Measurements from ENCODE around the gene PSMA1.

Gene PSMA1

DNA sequence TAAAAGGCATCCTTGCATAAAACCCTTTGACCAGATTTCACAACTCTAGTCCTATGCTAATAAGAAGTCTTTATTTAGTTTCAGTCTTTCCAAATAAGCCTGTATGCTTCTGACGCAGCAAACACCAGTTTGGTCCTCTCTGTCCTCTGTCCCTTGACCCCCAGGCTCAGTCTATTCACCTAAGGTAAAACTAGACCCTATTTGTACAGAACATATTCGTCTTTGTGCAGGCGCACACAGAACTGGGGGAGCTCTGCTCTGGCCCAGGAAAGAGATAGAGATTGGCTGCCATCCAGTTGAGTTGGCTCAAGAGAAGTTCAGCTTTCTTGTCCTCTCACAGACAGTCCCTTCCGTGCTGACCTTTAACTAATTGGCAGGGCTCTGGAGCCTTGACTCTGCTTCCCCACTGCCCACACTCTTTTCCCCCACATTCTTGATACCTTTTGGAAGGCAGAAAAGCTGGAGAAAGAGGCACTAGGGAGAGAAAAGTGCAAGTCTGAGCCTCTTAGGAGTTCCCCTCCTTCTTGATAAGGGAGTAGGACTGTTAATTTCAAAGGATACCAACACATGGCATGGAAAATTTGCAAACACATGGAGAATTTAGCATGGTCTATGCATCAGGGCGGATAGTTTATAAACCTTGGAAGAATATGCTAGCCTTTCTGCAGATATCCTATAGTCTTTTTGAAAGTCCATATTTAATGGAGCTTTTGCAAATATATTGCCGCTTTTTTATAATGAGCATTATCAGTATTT, 21.2 kb upstream of the PSMA1 start:
- no peak overlapping the region for H2BK12ac ChIP-seq (ENCODE audit: low read length)
- peaks cover 0 to 6% of the 10 kb centered on the region in 2 donors for H3K4me1 ChIP-seq (ENCODE audit: control insufficient read depth in 2 of 2, insufficient read depth in 1 of 2, low read depth in 1 of 2, low read length in 2 of 2)
- no CpG with 5 or more reads among the region's 6 CpGs for WGBS, 2 donors (ENCODE audit: extremely low coverage in 2 of 2, insufficient read length in 2 of 2, insufficient replicate concordance in 1 of 2)
- no peak overlapping the region for H3K4me2 ChIP-seq (ENCODE audit: insufficient read depth, low read length, poor library complexity, severe bottlenecking)
- H3K9ac ChIP-seq (ENCODE audit: low read depth, low read length, poor library complexity), result no peak overlapping the region
- H2BK15ac ChIP-seq (ENCODE audit: low read length), result no peak overlapping the region
- no peak overlapping the region for H2BK5ac ChIP-seq (ENCODE audit: low read length)
- no peak overlapping the region for H2AFZ ChIP-seq (ENCODE audit: low read length)
- no peak overlapping the region for H3K14ac ChIP-seq (ENCODE audit: low read length)
- no peak overlapping the region for H3K18ac ChIP-seq (ENCODE audit: low read length)
- no peak overlapping the region for H3K4ac ChIP-seq (ENCODE audit: low read length)
- H3K27ac ChIP-seq (replicated peaks; ENCODE audit: low read length), result no peak overlapping the region
- H4K91ac ChIP-seq (ENCODE audit: low read depth, low read length, poor library complexity), result no peak overlapping the region
- DNase-seq (ENCODE audit: low spot score), result no peak
- no peak overlapping the region for H3K4me3 ChIP-seq (ENCODE audit: low read length in 2 of 2)
- no peaks in the 10 kb centered on the region for H3K9me3 ChIP-seq (replicated peaks in 1 of 2; ENCODE audit: control insufficient read depth in 2 of 2, insufficient read depth in 1 of 2, low read depth in 1 of 2, low read length in 2 of 2)
- H2BK120ac ChIP-seq (ENCODE audit: low read depth, low read length), result no peak overlapping the region
- H4K8ac ChIP-seq (ENCODE audit: low read depth, low read length), result no peak overlapping the region
- H3K79me1 ChIP-seq (ENCODE audit: low read depth, low read length), result no peaks in the 10 kb centered on the region
- no peaks in the 10 kb centered on the region for H3K36me3 ChIP-seq (replicated peaks in 1 of 2; ENCODE audit: control insufficient read depth in 2 of 2, insufficient read depth in 2 of 2, low read length in 2 of 2)
- H2AK5ac ChIP-seq (ENCODE audit: low read depth, low read length), result no peak overlapping the region
- H3K23ac ChIP-seq (ENCODE audit: low read depth, low read length, poor library complexity), result no peak overlapping the region
- H3K27me3 ChIP-seq (ENCODE audit: control insufficient read depth in 3 of 3, insufficient read depth in 3 of 3, low read depth in 1 of 3, low read length in 3 of 3), result no peaks in the 10 kb centered on the region

DNA sequence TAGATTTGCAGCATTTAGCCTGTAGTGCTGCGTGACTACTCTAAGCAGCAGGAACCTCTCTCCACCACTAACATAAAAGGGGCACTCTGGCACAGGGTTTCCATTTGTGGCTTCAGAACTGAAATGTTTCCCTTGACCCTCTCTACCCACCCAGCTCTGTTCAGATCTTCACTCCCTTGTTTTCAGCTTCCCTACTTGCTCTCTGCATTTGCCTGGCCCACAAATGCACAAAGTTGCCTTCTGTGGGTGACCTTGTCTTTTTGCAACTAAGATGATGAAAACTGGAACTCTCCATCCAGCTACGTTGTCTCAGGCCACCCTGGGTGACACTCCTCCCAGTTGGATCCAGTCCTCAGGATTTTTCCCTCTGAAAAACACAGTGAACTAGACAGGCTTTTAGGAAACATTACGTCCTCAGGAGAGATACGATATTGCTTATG, 19.8 kb upstream of the PSMA1 start:
- no peaks in the 10 kb centered on the region for H3K9me3 ChIP-seq (replicated peaks in 1 of 2; ENCODE audit: control insufficient read depth in 2 of 2, insufficient read depth in 1 of 2, low read depth in 1 of 2, low read length in 2 of 2)
- no peaks in the 10 kb centered on the region for H3K27me3 ChIP-seq (ENCODE audit: control insufficient read depth in 3 of 3, insufficient read depth in 3 of 3, low read depth in 1 of 3, low read length in 3 of 3)
- no peak overlapping the region for H3K14ac ChIP-seq (ENCODE audit: low read length)
- no peak overlapping the region for H3K23ac ChIP-seq (ENCODE audit: low read depth, low read length, poor library complexity)
- no peak overlapping the region for H3K4me3 ChIP-seq (ENCODE audit: low read length in 2 of 2)
- no peak overlapping the region for H2BK15ac ChIP-seq (ENCODE audit: low read length)
- H2BK12ac ChIP-seq (ENCODE audit: low read length), result no peak overlapping the region
- peaks cover 0 to 6% of the 10 kb centered on the region in 2 donors for H3K4me1 ChIP-seq (ENCODE audit: control insufficient read depth in 2 of 2, insufficient read depth in 1 of 2, low read depth in 1 of 2, low read length in 2 of 2)
- no peak overlapping the region for H3K27ac ChIP-seq (replicated peaks; ENCODE audit: low read length)
- no peak overlapping the region for H3K4me2 ChIP-seq (ENCODE audit: insufficient read depth, low read length, poor library complexity, severe bottlenecking)
- no peaks in the 10 kb centered on the region for H3K79me1 ChIP-seq (ENCODE audit: low read depth, low read length)
- WGBS, 2 donors (ENCODE audit: extremely low coverage in 2 of 2, insufficient read length in 2 of 2, insufficient replicate concordance in 1 of 2), result no CpG with 5 or more reads among the region's 4 CpGs
- no peak overlapping the region for H2BK5ac ChIP-seq (ENCODE audit: low read length)
- no peak overlapping the region for H2AK5ac ChIP-seq (ENCODE audit: low read depth, low read length)
- no peak overlapping the region for H3K18ac ChIP-seq (ENCODE audit: low read length)
- H3K9ac ChIP-seq (ENCODE audit: low read depth, low read length, poor library complexity), result no peak overlapping the region
- no peak overlapping the region for H4K91ac ChIP-seq (ENCODE audit: low read depth, low read length, poor library complexity)
- H2AFZ ChIP-seq (ENCODE audit: low read length), result no peak overlapping the region
- DNase-seq (ENCODE audit: low spot score), result no peak
- no peaks in the 10 kb centered on the region for H3K36me3 ChIP-seq (replicated peaks in 1 of 2; ENCODE audit: control insufficient read depth in 2 of 2, insufficient read depth in 2 of 2, low read length in 2 of 2)
- H4K8ac ChIP-seq (ENCODE audit: low read depth, low read length), result no peak overlapping the region
- no peak overlapping the region for H3K4ac ChIP-seq (ENCODE audit: low read length)
- H2BK120ac ChIP-seq (ENCODE audit: low read depth, low read length), result no peak overlapping the region

- Histone ChIP-seq H2AFZ (ENCODE audit: low read length) (no peak overlapping the region), H3K4me2 (ENCODE audit: insufficient read depth, low read length, poor library complexity, severe bottlenecking) (no peak overlapping the region), H4K91ac (ENCODE audit: low read depth, low read length, poor library complexity) (no peak overlapping the region), H2BK12ac (ENCODE audit: low read length) (no peak overlapping the region), H2AK5ac (ENCODE audit: low read depth, low read length) (no peak overlapping the region), H3K27me3 (ENCODE audit: control insufficient read depth in 3 of 3, insufficient read depth in 3 of 3, low read depth in 1 of 3, low read length in 3 of 3) (no peaks in the 10 kb centered on the region), H3K4me3 (ENCODE audit: low read length in 2 of 2) (no peak overlapping the region), H3K18ac (ENCODE audit: low read length) (no peak overlapping the region), H2BK15ac (ENCODE audit: low read length) (no peak overlapping the region), H3K79me1 (ENCODE audit: low read depth, low read length) (no peaks in the 10 kb centered on the region), H3K23ac (ENCODE audit: low read depth, low read length, poor library complexity) (no peak overlapping the region), H3K9ac (ENCODE audit: low read depth, low read length, poor library complexity) (no peak overlapping the region), H3K9me3 (replicated peaks in 1 of 2; ENCODE audit: control insufficient read depth in 2 of 2, insufficient read depth in 1 of 2, low read depth in 1 of 2, low read length in 2 of 2) (no peaks in the 10 kb centered on the region), H2BK5ac (ENCODE audit: low read length) (no peak overlapping the region), H3K36me3 (replicated peaks in 1 of 2; ENCODE audit: control insufficient read depth in 2 of 2, insufficient read depth in 2 of 2, low read length in 2 of 2) (no peaks in the 10 kb centered on the region), H3K4me1 (ENCODE audit: control insufficient read depth in 2 of 2, insufficient read depth in 1 of 2, low read depth in 1 of 2, low read length in 2 of 2) (peaks cover 0 to 6% of the 10 kb centered on the region in 2 donors), H3K14ac (ENCODE audit: low read length) (no peak overlapping the region), H3K27ac (replicated peaks; ENCODE audit: low read length) (no peak overlapping the region), H4K8ac (ENCODE audit: low read depth, low read length) (no peak overlapping the region), H2BK120ac (ENCODE audit: low read depth, low read length) (no peak overlapping the region), H3K4ac (ENCODE audit: low read length) (no peak overlapping the region)
- DNase-seq (ENCODE audit: low spot score), result no peak
- no CpG with 5 or more reads among the region's 3 CpGs for WGBS, 2 donors (ENCODE audit: extremely low coverage in 2 of 2, insufficient read length in 2 of 2, insufficient replicate concordance in 1 of 2)
Measured at GRCh38 chr11:14538926-14539554, 18.9 kb upstream of the PSMA1 start.

DNA sequence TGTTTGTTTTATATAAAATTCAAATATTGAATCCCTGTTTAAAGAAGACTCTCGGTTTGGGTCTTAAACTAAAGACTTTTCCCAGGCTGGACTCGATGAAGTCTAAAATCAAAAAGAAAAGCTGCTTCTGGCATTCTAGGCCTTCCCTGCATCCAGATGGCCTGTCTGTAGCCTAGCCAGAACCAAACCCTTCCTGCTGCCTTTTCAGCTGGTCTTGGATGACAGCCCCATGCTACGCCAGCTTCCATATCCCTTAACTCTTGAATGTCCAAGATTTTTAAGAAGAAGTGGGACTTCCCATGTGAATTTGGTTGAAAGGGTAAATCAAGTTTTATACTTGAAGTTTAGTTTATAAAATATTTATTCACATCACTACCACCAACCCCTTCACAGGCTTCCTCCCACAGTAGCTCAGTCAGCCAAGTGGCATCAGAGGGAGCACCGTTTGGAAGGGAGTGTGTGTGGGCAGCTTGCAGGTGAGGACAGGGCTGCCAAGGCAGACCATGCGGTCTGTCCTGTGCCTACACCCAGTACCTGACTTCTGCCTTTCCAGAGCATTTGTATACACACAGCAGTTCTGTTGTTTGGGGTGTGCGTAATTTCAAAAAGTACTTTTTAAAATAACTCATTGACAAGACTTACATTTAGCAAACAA, 18.2 kb upstream of the PSMA1 start:
- Histone ChIP-seq H2AK5ac (ENCODE audit: low read depth, low read length) (no peak overlapping the region), H3K18ac (ENCODE audit: low read length) (no peak overlapping the region), H3K79me1 (ENCODE audit: low read depth, low read length) (no peaks in the 10 kb centered on the region), H2BK120ac (ENCODE audit: low read depth, low read length) (no peak overlapping the region), H3K14ac (ENCODE audit: low read length) (no peak overlapping the region), H3K27ac (replicated peaks; ENCODE audit: low read length) (no peak overlapping the region), H2BK5ac (ENCODE audit: low read length) (no peak overlapping the region), H4K91ac (ENCODE audit: low read depth, low read length, poor library complexity) (no peak overlapping the region), H2AFZ (ENCODE audit: low read length) (no peak overlapping the region), H3K36me3 (replicated peaks in 1 of 2; ENCODE audit: control insufficient read depth in 2 of 2, insufficient read depth in 2 of 2, low read length in 2 of 2) (no peaks in the 10 kb centered on the region), H3K4me2 (ENCODE audit: insufficient read depth, low read length, poor library complexity, severe bottlenecking) (no peak overlapping the region), H3K9ac (ENCODE audit: low read depth, low read length, poor library complexity) (no peak overlapping the region), H3K4me1 (ENCODE audit: control insufficient read depth in 2 of 2, insufficient read depth in 1 of 2, low read depth in 1 of 2, low read length in 2 of 2) (peaks cover 0 to 6% of the 10 kb centered on the region in 2 donors), H3K4me3 (ENCODE audit: low read length in 2 of 2) (no peak overlapping the region), H3K4ac (ENCODE audit: low read length) (no peak overlapping the region), H2BK15ac (ENCODE audit: low read length) (no peak overlapping the region), H3K23ac (ENCODE audit: low read depth, low read length, poor library complexity) (no peak overlapping the region), H2BK12ac (ENCODE audit: low read length) (no peak overlapping the region), H3K9me3 (replicated peaks in 1 of 2; ENCODE audit: control insufficient read depth in 2 of 2, insufficient read depth in 1 of 2, low read depth in 1 of 2, low read length in 2 of 2) (no peaks in the 10 kb centered on the region), H4K8ac (ENCODE audit: low read depth, low read length) (no peak overlapping the region), H3K27me3 (ENCODE audit: control insufficient read depth in 3 of 3, insufficient read depth in 3 of 3, low read depth in 1 of 3, low read length in 3 of 3) (no peaks in the 10 kb centered on the region)
- no peak for DNase-seq (ENCODE audit: low spot score)
- WGBS, 2 donors (ENCODE audit: extremely low coverage in 2 of 2, insufficient read length in 2 of 2, insufficient replicate concordance in 1 of 2), result no CpG with 5 or more reads among the region's 6 CpGs
